ENCODE data around the gene LIN37. TPM values are rescaled to one million over a fixed set of nuclear protein-coding genes. Genes with fewer than 3 reads are reported as not detected.

Gene LIN37
- total and polyA plus RNA-seq, 2 of the 13 experiments (the other 11 are each of a cell fraction or from before 2014, with no cell fraction given): 6.3 to 8.7 TPM

GRCh38 chr19:35738021-35738886, 10.1 kb upstream of the LIN37 start (continued):
- TF ChIP-seq ZNF574 (CRISPR knock-in tag; IDR thresholded peaks at IDR 0.05) (no peak), KAT2B (IDR thresholded peaks at IDR 0.05; ENCODE audit: borderline replicate concordance, low read depth, low read length) (no peak), GATA4 (IDR thresholded peaks at IDR 0.05; ENCODE audit: borderline replicate concordance, low read depth) (no peak), ZBTB38 (CRISPR knock-in tag; IDR thresholded peaks at IDR 0.05) (0 out of 2 replicates have a peak, but pooled peaks have one; percentile 29), NCOA2 (CRISPR knock-in tag; IDR thresholded peaks at IDR 0.05) (no peak), ZFX (CRISPR knock-in tag; IDR thresholded peaks at IDR 0.05; ENCODE audit: low read depth) (no peak), ZNF3 (CRISPR knock-in tag; IDR thresholded peaks at IDR 0.05) (no peak), AGO2 (optimal IDR thresholded peaks at IDR 0.05; ENCODE audit: low read depth, low read length) (peak; percentile 55), ZNF792 (CRISPR knock-in tag; IDR thresholded peaks at IDR 0.05) (no peak), RXRB (CRISPR knock-in tag; IDR thresholded peaks at IDR 0.05; ENCODE audit: borderline replicate concordance) (no peak), NFKB2 (CRISPR knock-in tag; IDR thresholded peaks at IDR 0.05; ENCODE audit: borderline replicate concordance) (0 out of 2 replicates have a peak, but pooled peaks have one; percentile 29), ZNF234 (CRISPR knock-in tag; conservative IDR thresholded peaks at IDR 0.05) (no peak)
